HCT116 (cell line): ENCODE measurements around the gene TMEM98. TPM values are rescaled to one million over a fixed set of nuclear protein-coding genes. Genes with fewer than 3 reads are reported as not detected.
A peak's percentile ranks its signal among the peaks of the same experiment; 100 is the strongest.

Experiments
- ATAC-seq: fragments of 200-7000 bp; cut with Tn5 transposase; 2 replicates; pipeline ENCODE4 v1.9.1; 2020; ENCODE audit warnings: mild to moderate bottlenecking, moderate library complexity
- BruUV-seq: library from RNA; stranded (reverse); fragments of 400-500 nt; replicated peaks from 2 replicates; lab custom pipeline; 2021; lab: Mats Ljungman, UMichigan
- CTCF ChIA-PET: fragments of 300-600 bp; sonication (Branson Sonifier 250); formaldehyde crosslinking; loops from one replicate; lab custom pipeline; 2021; ENCODE audit warnings: antibody characterized with exemption; lab: Charles Lee
- POLR2A ChIA-PET: fragments of 300-600, 350-600 bp; sonication (Branson Sonifier 250); formaldehyde crosslinking; loops from one replicate; lab custom pipeline; 2021; ENCODE audit warnings: antibody characterized with exemption; lab: Charles Lee
- RAD21 ChIA-PET, 2 experiments: fragments of 300-600 bp; sonication (Branson Sonifier 250); formaldehyde crosslinking; loops; one replicate each; lab custom pipeline; 2023; ENCODE audit warnings: low total read pairs in 2 of 2; ENCODE audit not compliant: uncharacterized antibody in 2 of 2, unreplicated experiment in 2 of 2, low non-redundant PET in 1 of 2; lab: Charles Lee
- DNase-seq: peaks from one replicate; pipeline ENCODE4 v3.0.0-alpha.2; 2010; ENCODE audit warnings: low read depth, low spot score
- H2AFZ ChIP-seq: fragments of 200-600 bp; shearing (Covaris generic), sonication (generic); 2 replicates; pipeline ENCODE4 v1.6.1; 2017; ENCODE audit warnings: low read depth, mixed run types, mixed read lengths, antibody characterized with exemption, low read length; ENCODE audit not compliant: poor library complexity, severe bottlenecking
- H3K27ac ChIP-seq: 2 replicates; pipeline ENCODE4 v1.5.1; 2012; ENCODE audit warnings: low read depth, low read length
- H3K27me3 ChIP-seq: fragments of 200-600 bp; sonication (generic); 2 replicates; pipeline ENCODE4 v1.6.1; 2016; ENCODE audit warnings: mixed run types, low read length, mixed read lengths; ENCODE audit not compliant: insufficient read depth
- H3K36me3 ChIP-seq, 2 experiments: fragments of 200-500 bp in 1 of 2; fragments of 200-600 bp in 1 of 2; sonication (Bioruptor generic) in 1 of 2; sonication (generic) in 1 of 2; 2 replicates each; pipeline versions ENCODE4 v1.5.1 to v1.6.1; 2014 to 2016; ENCODE audit warnings: low read length in 2 of 2, inconsistent platforms in 1 of 2, mixed read lengths in 1 of 2, mixed run types in 1 of 2; ENCODE audit not compliant: insufficient read depth in 2 of 2, control insufficient read depth in 1 of 2
- H3K4me1 ChIP-seq, 2 experiments: fragments of 200-600 bp in 1 of 2; sonication (generic) in 1 of 2; 2 replicates each; pipeline versions ENCODE4 v1.5.1 to v1.6.1; 2012 to 2017; ENCODE audit warnings: low read length in 2 of 2, inconsistent platforms in 1 of 2, mild to moderate bottlenecking in 1 of 2, mixed read lengths in 1 of 2, mixed run types in 1 of 2, moderate library complexity in 1 of 2; ENCODE audit not compliant: insufficient read depth in 2 of 2, control insufficient read depth in 1 of 2
- H3K4me2 ChIP-seq: fragments of 200-600 bp; sonication (generic); 2 replicates; pipeline ENCODE4 v1.6.1; 2017; ENCODE audit warnings: mixed run types, low read length, mixed read lengths
- H3K4me3 ChIP-seq, 2 experiments: fragments of 200-600 bp in 1 of 2; sonication (generic) in 1 of 2; replicated peaks in 1 of 2; 2 replicates each; pipeline ENCODE4 v1.5.1; 2011 to 2016; ENCODE audit warnings: low read length in 2 of 2, control low read depth in 1 of 2, low read depth in 1 of 2, mild to moderate bottlenecking in 1 of 2, mixed read lengths in 1 of 2, mixed run types in 1 of 2
- H3K79me2 ChIP-seq: fragments of 200-600 bp; sonication (generic); 2 replicates; pipeline ENCODE4 v1.6.1; 2017; ENCODE audit warnings: mild to moderate bottlenecking, mixed run types, low read length, moderate library complexity, mixed read lengths; ENCODE audit not compliant: insufficient read depth
- H3K9ac ChIP-seq: fragments of 200-600 bp; sonication (generic); 2 replicates; pipeline ENCODE4 v1.6.1; 2016; ENCODE audit warnings: low read length, mixed read lengths
- H3K9me2 ChIP-seq: fragments of 200-600 bp; sonication (generic), shearing (Covaris generic); 2 replicates; pipeline ENCODE4 v1.6.1; 2017; ENCODE audit warnings: mixed run types, mild to moderate bottlenecking, moderate library complexity; ENCODE audit not compliant: insufficient read depth
- H3K9me3 ChIP-seq, 2 experiments: fragments of 200-500 bp in 1 of 2; fragments of 200-600 bp in 1 of 2; sonication (Bioruptor generic) in 1 of 2; sonication (generic) in 1 of 2; 2 replicates each; pipeline ENCODE4 v1.6.1; 2014 to 2017; ENCODE audit warnings: low read length in 2 of 2, mixed read lengths in 2 of 2, inconsistent platforms in 1 of 2, low read depth in 1 of 2, mild to moderate bottlenecking in 1 of 2, mixed run types in 1 of 2, moderate library complexity in 1 of 2; ENCODE audit not compliant: control insufficient read depth in 1 of 2, insufficient read depth in 1 of 2
- H4K20me1 ChIP-seq: fragments of 200-600 bp; sonication (generic), shearing (Covaris generic); 2 replicates; pipeline ENCODE4 v1.6.1; 2017; ENCODE audit warnings: mixed run types, mild to moderate bottlenecking, moderate library complexity; ENCODE audit not compliant: insufficient read depth
- CBX3 ChIP-seq: IDR thresholded peaks from 2 replicates; pipeline ENCODE4 v1.6.1; 2012; ENCODE audit warnings: low read depth
- ELF1 ChIP-seq: IDR thresholded peaks from 2 replicates; pipeline ENCODE4 v1.6.1; 2012; ENCODE audit warnings: low read depth, borderline replicate concordance
- EZH2 ChIP-seq: fragments of 200-600 bp; sonication (generic); IDR thresholded peaks from 2 replicates; pipeline ENCODE4 v1.6.1; 2017; ENCODE audit warnings: antibody characterized with exemption, mixed run types
- EZH2phosphoT487 ChIP-seq: fragments of 200-600 bp; IDR thresholded peaks from 2 replicates; pipeline ENCODE4 v1.6.1; 2018; ENCODE audit warnings: antibody characterized with exemption, borderline replicate concordance
- JUND ChIP-seq: IDR thresholded peaks from 2 replicates; pipeline ENCODE4 v1.6.1; 2012
- SP1 ChIP-seq: IDR thresholded peaks from 2 replicates; pipeline ENCODE4 v1.6.1; 2012; ENCODE audit warnings: low read depth
- intact Hi-C: fragments of 100-400 bp; cut with micrococcal nuclease; formaldehyde crosslinking; loops from 2 replicates; pipeline ENCODE4 v1.10.0; 2022
- total RNA-seq: library from RNA; stranded (reverse); gene quantifications from one replicate; pipeline ENCODE4 v1.2.1, GENCODE V29; 2021; ENCODE audit not compliant: unreplicated experiment
- TF ChIP-seq, protein P1 (sequence below): IDR thresholded peaks from 2 replicates; pipeline ENCODE4 v1.6.1; 2012
- TF ChIP-seq, protein P2 (sequence below): IDR thresholded peaks from 2 replicates; pipeline ENCODE4 v1.6.1; 2012
- TF ChIP-seq, protein P3 (sequence below): IDR thresholded peaks from 2 replicates; pipeline ENCODE4 v1.6.1; 2012; ENCODE audit warnings: low read depth
- TF ChIP-seq, protein P4 (sequence below), 3 experiments: fragments of 200-600 bp in 1 of 3; sonication (generic) in 1 of 3; IDR thresholded peaks in 2 of 3; conservative IDR thresholded peaks in 1 of 3; 2 replicates each; pipeline ENCODE4 v1.5.1; 2012 to 2017; ENCODE audit warnings: low read depth in 2 of 3, low read length in 2 of 3, antibody characterized with exemption in 1 of 3, borderline replicate concordance in 1 of 3, control low read depth in 1 of 3, mild to moderate bottlenecking in 1 of 3, mixed read lengths in 1 of 3, mixed run types in 1 of 3, moderate library complexity in 1 of 3; ENCODE audit not compliant: insufficient read depth in 1 of 3

TMEM98 gene
- total RNA-seq, 1 experiment from 2014 or later = 29.3 TPM

DNA sequence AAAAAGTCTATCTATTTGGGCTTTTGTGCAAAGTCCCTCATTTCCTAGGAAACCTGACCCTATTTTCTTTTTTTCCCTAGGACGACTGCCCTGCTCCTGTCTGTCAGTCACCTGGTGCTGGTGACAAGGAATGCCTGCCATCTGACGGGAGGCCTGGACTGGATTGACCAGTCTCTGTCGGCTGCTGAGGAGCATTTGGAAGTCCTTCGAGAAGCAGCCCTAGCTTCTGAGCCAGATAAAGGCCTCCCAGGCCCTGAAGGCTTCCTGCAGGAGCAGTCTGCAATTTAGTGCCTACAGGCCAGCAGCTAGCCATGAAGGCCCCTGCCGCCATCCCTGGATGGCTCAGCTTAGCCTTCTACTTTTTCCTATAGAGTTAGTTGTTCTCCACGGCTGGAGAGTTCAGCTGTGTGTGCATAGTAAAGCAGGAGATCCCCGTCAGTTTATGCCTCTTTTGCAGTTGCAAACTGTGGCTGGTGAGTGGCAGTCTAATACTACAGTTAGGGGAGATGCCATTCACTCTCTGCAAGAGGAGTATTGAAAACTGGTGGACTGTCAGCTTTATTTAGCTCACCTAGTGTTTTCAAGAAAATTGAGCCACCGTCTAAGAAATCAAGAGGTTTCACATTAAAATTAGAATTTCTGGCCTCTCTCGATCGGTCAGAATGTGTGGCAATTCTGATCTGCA is 12.9 kb downstream of the TMEM98 start (continued):
- TF ChIP-seq, protein P1, sequence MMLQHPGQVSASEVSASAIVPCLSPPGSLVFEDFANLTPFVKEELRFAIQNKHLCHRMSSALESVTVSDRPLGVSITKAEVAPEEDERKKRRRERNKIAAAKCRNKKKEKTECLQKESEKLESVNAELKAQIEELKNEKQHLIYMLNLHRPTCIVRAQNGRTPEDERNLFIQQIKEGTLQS = no peak
- TF ChIP-seq SP1 = no peak
- no peak for TF ChIP-seq EZH2
- TF ChIP-seq, protein P2, sequence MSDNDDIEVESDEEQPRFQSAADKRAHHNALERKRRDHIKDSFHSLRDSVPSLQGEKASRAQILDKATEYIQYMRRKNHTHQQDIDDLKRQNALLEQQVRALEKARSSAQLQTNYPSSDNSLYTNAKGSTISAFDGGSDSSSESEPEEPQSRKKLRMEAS = no peak
- no peak for TF ChIP-seq EZH2phosphoT487
- no peak for TF ChIP-seq CBX3
- no peak for TF ChIP-seq ELF1
- TF ChIP-seq JUND = no peak

DNA sequence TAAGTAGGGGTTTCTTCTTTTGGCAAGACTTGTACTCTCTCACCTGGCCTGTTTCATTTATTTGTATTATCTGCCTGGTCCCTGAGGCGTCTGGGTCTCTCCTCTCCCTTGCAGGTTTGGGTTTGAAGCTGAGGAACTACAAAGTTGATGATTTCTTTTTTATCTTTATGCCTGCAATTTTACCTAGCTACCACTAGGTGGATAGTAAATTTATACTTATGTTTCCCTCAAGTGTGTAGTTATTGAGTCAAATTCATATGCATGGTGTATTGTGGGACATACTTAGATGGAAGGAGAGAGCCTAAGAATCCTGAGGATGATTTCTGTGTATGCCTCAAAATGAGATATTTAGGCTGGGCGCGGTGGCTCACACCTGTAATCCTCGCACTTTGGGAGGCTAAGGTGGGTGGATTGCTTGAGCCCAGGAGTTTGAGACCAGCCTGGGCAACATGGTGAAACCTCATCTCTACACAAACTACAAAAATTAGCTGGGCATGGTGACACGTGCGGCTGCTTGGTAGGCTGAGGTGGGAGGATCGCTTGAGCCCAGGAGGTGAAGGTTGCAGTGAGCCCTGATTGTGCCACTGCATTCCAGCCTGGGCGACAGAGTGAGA is 13.6 kb downstream of the TMEM98 start:
- BruUV-seq = no TSS peak
- H2AFZ ChIP-seq = no peak overlapping the region
- TF ChIP-seq, protein P3, sequence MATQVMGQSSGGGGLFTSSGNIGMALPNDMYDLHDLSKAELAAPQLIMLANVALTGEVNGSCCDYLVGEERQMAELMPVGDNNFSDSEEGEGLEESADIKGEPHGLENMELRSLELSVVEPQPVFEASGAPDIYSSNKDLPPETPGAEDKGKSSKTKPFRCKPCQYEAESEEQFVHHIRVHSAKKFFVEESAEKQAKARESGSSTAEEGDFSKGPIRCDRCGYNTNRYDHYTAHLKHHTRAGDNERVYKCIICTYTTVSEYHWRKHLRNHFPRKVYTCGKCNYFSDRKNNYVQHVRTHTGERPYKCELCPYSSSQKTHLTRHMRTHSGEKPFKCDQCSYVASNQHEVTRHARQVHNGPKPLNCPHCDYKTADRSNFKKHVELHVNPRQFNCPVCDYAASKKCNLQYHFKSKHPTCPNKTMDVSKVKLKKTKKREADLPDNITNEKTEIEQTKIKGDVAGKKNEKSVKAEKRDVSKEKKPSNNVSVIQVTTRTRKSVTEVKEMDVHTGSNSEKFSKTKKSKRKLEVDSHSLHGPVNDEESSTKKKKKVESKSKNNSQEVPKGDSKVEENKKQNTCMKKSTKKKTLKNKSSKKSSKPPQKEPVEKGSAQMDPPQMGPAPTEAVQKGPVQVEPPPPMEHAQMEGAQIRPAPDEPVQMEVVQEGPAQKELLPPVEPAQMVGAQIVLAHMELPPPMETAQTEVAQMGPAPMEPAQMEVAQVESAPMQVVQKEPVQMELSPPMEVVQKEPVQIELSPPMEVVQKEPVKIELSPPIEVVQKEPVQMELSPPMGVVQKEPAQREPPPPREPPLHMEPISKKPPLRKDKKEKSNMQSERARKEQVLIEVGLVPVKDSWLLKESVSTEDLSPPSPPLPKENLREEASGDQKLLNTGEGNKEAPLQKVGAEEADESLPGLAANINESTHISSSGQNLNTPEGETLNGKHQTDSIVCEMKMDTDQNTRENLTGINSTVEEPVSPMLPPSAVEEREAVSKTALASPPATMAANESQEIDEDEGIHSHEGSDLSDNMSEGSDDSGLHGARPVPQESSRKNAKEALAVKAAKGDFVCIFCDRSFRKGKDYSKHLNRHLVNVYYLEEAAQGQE = no peak
- TF ChIP-seq, protein P4, sequence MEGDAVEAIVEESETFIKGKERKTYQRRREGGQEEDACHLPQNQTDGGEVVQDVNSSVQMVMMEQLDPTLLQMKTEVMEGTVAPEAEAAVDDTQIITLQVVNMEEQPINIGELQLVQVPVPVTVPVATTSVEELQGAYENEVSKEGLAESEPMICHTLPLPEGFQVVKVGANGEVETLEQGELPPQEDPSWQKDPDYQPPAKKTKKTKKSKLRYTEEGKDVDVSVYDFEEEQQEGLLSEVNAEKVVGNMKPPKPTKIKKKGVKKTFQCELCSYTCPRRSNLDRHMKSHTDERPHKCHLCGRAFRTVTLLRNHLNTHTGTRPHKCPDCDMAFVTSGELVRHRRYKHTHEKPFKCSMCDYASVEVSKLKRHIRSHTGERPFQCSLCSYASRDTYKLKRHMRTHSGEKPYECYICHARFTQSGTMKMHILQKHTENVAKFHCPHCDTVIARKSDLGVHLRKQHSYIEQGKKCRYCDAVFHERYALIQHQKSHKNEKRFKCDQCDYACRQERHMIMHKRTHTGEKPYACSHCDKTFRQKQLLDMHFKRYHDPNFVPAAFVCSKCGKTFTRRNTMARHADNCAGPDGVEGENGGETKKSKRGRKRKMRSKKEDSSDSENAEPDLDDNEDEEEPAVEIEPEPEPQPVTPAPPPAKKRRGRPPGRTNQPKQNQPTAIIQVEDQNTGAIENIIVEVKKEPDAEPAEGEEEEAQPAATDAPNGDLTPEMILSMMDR (IDR thresholded peaks at IDR 0.05 in 2 of 3, conservative IDR thresholded peaks at IDR 0.05 in 1 of 3; ENCODE audit: borderline replicate concordance in 1 of 3, insufficient read depth in 1 of 3, low read depth in 2 of 3, low read length in 2 of 3) = peak in 2 of 3 experiments; percentile 37 to 62; a peak in 3 of 6 replicates
- TF ChIP-seq CBX3 = no peak
- H3K9me2 ChIP-seq = no peaks in the 10 kb centered on the region
- ATAC-seq (no peak), DNase-seq (no peak)
- peaks cover 0 to 8% of the 10 kb centered on the region in 2 experiments; a peak in 3 of 4 replicates for H3K4me1 ChIP-seq
- H3K4me2 ChIP-seq = no peak overlapping the region
- RAD21 ChIA-PET = no interaction called here
- intact Hi-C loops = no loop called here
- H3K27me3 ChIP-seq = peaks cover under 1% of the 10 kb centered on the region; the same call in 1 of the 2 replicates
- CTCF ChIA-PET = interaction anchor here (1.3 kb wide), 1 partner anchor 12 kb away, joined by 3 read pairs; no protein-coding TSS in a partner anchor
- no peaks in the 10 kb centered on the region for H3K79me2 ChIP-seq
- no peaks in the 10 kb centered on the region for H4K20me1 ChIP-seq
- H3K4me3 ChIP-seq = no peak overlapping the region
- H3K9ac ChIP-seq = no peak overlapping the region
- H3K27ac ChIP-seq = no peak overlapping the region
- H3K9me3 ChIP-seq = no peaks in the 10 kb centered on the region
- H3K36me3 ChIP-seq = no peaks in the 10 kb centered on the region
- POLR2A ChIA-PET = no interaction called here
